HEK293 (cell line): Measurements from ENCODE around the gene TPCN2.
A peak's percentile ranks its signal among the peaks of the same experiment; 100 is the strongest.

Experiments
- CTCF ChIA-PET: fragments of 350-600 bp; formaldehyde crosslinking; extraction: SDS; loops from one replicate; lab custom pipeline; 2021; ENCODE audit warnings: antibody characterized with exemption; lab: Yijun Ruan, JAX
- POLR2A ChIA-PET: fragments of 300-600 bp; formaldehyde crosslinking; extraction: SDS; loops from one replicate; lab custom pipeline; 2020; ENCODE audit warnings: antibody characterized with exemption, inconsistent platforms; lab: Yijun Ruan, JAX
- H3K27ac ChIP-seq: fragments of 200-500 bp; sonication (Bioruptor generic); 2 replicates; pipeline ENCODE4 v1.5.1; 2014; ENCODE audit warnings: low read depth, low read length, control low read depth, inconsistent platforms; ENCODE audit errors: extremely low read depth
- H3K36me3 ChIP-seq, 2 experiments: fragments of 200-500 bp in 1 of 2; sonication (Bioruptor generic) in 1 of 2; 1 replicate in 1 of 2; 2 replicates in 1 of 2; pipeline ENCODE4 v1.5.1; 2014 to 2017; ENCODE audit warnings: inconsistent platforms in 2 of 2, low read length in 2 of 2; ENCODE audit not compliant: control insufficient read depth in 2 of 2, insufficient read depth in 1 of 2
- H3K4me1 ChIP-seq: fragments of 200-500 bp; sonication (Bioruptor generic); 2 replicates; pipeline ENCODE4 v1.5.1; 2014; ENCODE audit warnings: mild to moderate bottlenecking, low read length, inconsistent platforms; ENCODE audit not compliant: control insufficient read depth, insufficient read depth
- H3K4me3 ChIP-seq: 2 replicates; pipeline ENCODE4 v1.5.1; 2011; ENCODE audit warnings: low read depth, mild to moderate bottlenecking, control low read depth, low read length, moderate library complexity
- H3K9me3 ChIP-seq: fragments of 200-500 bp; sonication (Bioruptor generic); 2 replicates; pipeline ENCODE4 v1.5.1; 2014; ENCODE audit warnings: low read depth, low read length, inconsistent platforms; ENCODE audit not compliant: control insufficient read depth, insufficient read depth
- GLIS2 ChIP-seq: fragments of 450-650 bp; formaldehyde crosslinking; IDR thresholded peaks from 2 replicates; pipeline ENCODE4 v1.5.1; 2016; ENCODE audit warnings: missing biosample characterization, missing genetic modification characterization
- KLF16 ChIP-seq: fragments of 450-650 bp; formaldehyde crosslinking; IDR thresholded peaks from 2 replicates; pipeline ENCODE4 v1.5.1; 2017; ENCODE audit warnings: missing biosample characterization, missing genetic modification characterization
- MYNN ChIP-seq: fragments of 450-650 bp; formaldehyde crosslinking; IDR thresholded peaks from 2 replicates; pipeline ENCODE4 v1.5.1; 2016; ENCODE audit warnings: missing biosample characterization, missing genetic modification characterization, borderline replicate concordance
- SETDB1 ChIP-seq: IDR thresholded peaks from one replicate; pipeline ENCODE4 v1.6.1; 2017; ENCODE audit warnings: mild to moderate bottlenecking, low read length, moderate library complexity, mixed read lengths; ENCODE audit not compliant: insufficient read length
- ZBTB1 ChIP-seq: fragments of 450-650 bp; formaldehyde crosslinking; IDR thresholded peaks from 2 replicates; pipeline ENCODE4 v1.5.1; 2016; ENCODE audit warnings: missing biosample characterization, missing genetic modification characterization
- ZBTB17 ChIP-seq: fragments of 450-650 bp; formaldehyde crosslinking; IDR thresholded peaks from 2 replicates; pipeline ENCODE4 v1.5.1; 2016; ENCODE audit warnings: missing biosample characterization, missing genetic modification characterization
- ZBTB26 ChIP-seq: fragments of 450-650 bp; formaldehyde crosslinking; optimal IDR thresholded peaks from 2 replicates; pipeline ENCODE3; 2016; ENCODE audit warnings: missing biosample characterization, mild to moderate bottlenecking, missing genetic modification characterization
- ZBTB49 ChIP-seq: fragments of 450-650 bp; formaldehyde crosslinking; IDR thresholded peaks from 2 replicates; pipeline ENCODE4 v1.5.1; 2016; ENCODE audit warnings: missing biosample characterization, missing genetic modification characterization, low read depth
- ZBTB8A ChIP-seq: fragments of 450-650 bp; formaldehyde crosslinking; IDR thresholded peaks from 2 replicates; pipeline ENCODE4 v1.5.1; 2016; ENCODE audit warnings: missing biosample characterization, missing genetic modification characterization
- ZNF138 ChIP-seq: fragments of 450-650 bp; formaldehyde crosslinking; IDR thresholded peaks from 2 replicates; pipeline ENCODE4 v1.5.1; 2016; ENCODE audit warnings: missing biosample characterization, missing genetic modification characterization, borderline replicate concordance
- ZNF146 ChIP-seq: fragments of 450-650 bp; formaldehyde crosslinking; IDR thresholded peaks from 2 replicates; pipeline ENCODE4 v1.5.1; 2016; ENCODE audit warnings: missing biosample characterization, missing genetic modification characterization
- ZNF221 ChIP-seq: fragments of 450-650 bp; formaldehyde crosslinking; IDR thresholded peaks from 2 replicates; pipeline ENCODE4 v1.5.1; 2017; ENCODE audit warnings: missing biosample characterization, missing genetic modification characterization, borderline replicate concordance
- ZNF23 ChIP-seq: fragments of 450-650 bp; formaldehyde crosslinking; IDR thresholded peaks from 2 replicates; pipeline ENCODE4 v1.5.1; 2016; ENCODE audit warnings: missing biosample characterization, missing genetic modification characterization, borderline replicate concordance
- ZNF280C ChIP-seq: fragments of 450-650 bp; formaldehyde crosslinking; IDR thresholded peaks from 2 replicates; pipeline ENCODE4 v1.5.1; 2016; ENCODE audit warnings: missing biosample characterization, missing genetic modification characterization
- ZNF302 ChIP-seq: fragments of 450-650 bp; formaldehyde crosslinking; IDR thresholded peaks from 2 replicates; pipeline ENCODE4 v1.5.1; 2016; ENCODE audit warnings: missing biosample characterization, missing genetic modification characterization, low read depth
- ZNF366 ChIP-seq: fragments of 450-650 bp; formaldehyde crosslinking; conservative IDR thresholded peaks from 2 replicates; pipeline ENCODE4 v1.5.1; 2016; ENCODE audit warnings: missing biosample characterization, missing genetic modification characterization
- ZNF416 ChIP-seq: fragments of 450-650 bp; formaldehyde crosslinking; IDR thresholded peaks from 2 replicates; pipeline ENCODE4 v1.5.1; 2016; ENCODE audit warnings: missing biosample characterization, missing genetic modification characterization
- ZNF426 ChIP-seq: fragments of 450-650 bp; formaldehyde crosslinking; IDR thresholded peaks from 2 replicates; pipeline ENCODE4 v1.5.1; 2017; ENCODE audit warnings: missing biosample characterization, missing genetic modification characterization, mild to moderate bottlenecking, inconsistent platforms, moderate library complexity
- ZNF571 ChIP-seq: fragments of 450-650 bp; formaldehyde crosslinking; IDR thresholded peaks from 2 replicates; pipeline ENCODE4 v1.5.0; 2017; ENCODE audit warnings: missing biosample characterization, missing genetic modification characterization
- ZNF585B ChIP-seq: fragments of 450-650 bp; formaldehyde crosslinking; IDR thresholded peaks from 2 replicates; pipeline ENCODE4 v1.5.1; 2016; ENCODE audit warnings: missing biosample characterization, missing genetic modification characterization
- ZNF785 ChIP-seq: fragments of 450-650 bp; formaldehyde crosslinking; IDR thresholded peaks from 2 replicates; pipeline ENCODE4 v1.5.1; 2016; ENCODE audit warnings: missing biosample characterization, missing genetic modification characterization
- ZNF792 ChIP-seq: fragments of 450-650 bp; formaldehyde crosslinking; IDR thresholded peaks from 2 replicates; pipeline ENCODE4 v1.5.1; 2016; ENCODE audit warnings: missing biosample characterization, missing genetic modification characterization

TPCN2 gene

GRCh38 chr11:69109101-69109500 is 60.4 kb downstream of the TPCN2 start:
- no peaks in the 10 kb centered on the region for H3K36me3 ChIP-seq
- no peak for TF ChIP-seq ZNF138 (tag by site-specific recombination)
- no peak for TF ChIP-seq ZBTB49 (tag by site-specific recombination)
- TF ChIP-seq ZNF785 (tag by site-specific recombination) = no peak
- no peak for TF ChIP-seq SETDB1
- no peak for TF ChIP-seq ZNF792 (tag by site-specific recombination)
- no peak for TF ChIP-seq ZNF280C
- no peak for TF ChIP-seq GLIS2 (tag by site-specific recombination)
- TF ChIP-seq ZNF585B (tag by site-specific recombination) = no peak
- TF ChIP-seq MYNN (tag by site-specific recombination) = no peak
- TF ChIP-seq ZNF23 (tag by site-specific recombination) = no peak
- H3K4me1 ChIP-seq = no peaks in the 10 kb centered on the region
- no peaks in the 10 kb centered on the region for H3K9me3 ChIP-seq
- CTCF ChIA-PET = interaction anchor here (1.1 kb wide), 1 partner anchor 22 kb away, joined by 3 read pairs; no protein-coding TSS in a partner anchor
- no peak overlapping the region for H3K4me3 ChIP-seq
- POLR2A ChIA-PET = no interaction called here
- H3K27ac ChIP-seq = no peak overlapping the region

GRCh38 chr11:69110451-69110850 is 61.7 kb downstream of the TPCN2 start:
- POLR2A ChIA-PET = no interaction called here

GRCh38 chr11:69111624-69112542 is 63.2 kb downstream of the TPCN2 start:
- Histone ChIP-seq H3K36me3 (no peaks in the 10 kb centered on the region), H3K9me3 (no peaks in the 10 kb centered on the region), H3K27ac (no peak overlapping the region), H3K4me1 (no peaks in the 10 kb centered on the region), H3K4me3 (no peak overlapping the region)
- CTCF ChIA-PET = interaction anchor here (1.0 to 1.1 kb wide), 2 partner anchors 10 to 19 kb away, joined by 3 to 4 read pairs; no protein-coding TSS in a partner anchor
- POLR2A ChIA-PET = no interaction called here
- TF ChIP-seq ZNF366 (tag by site-specific recombination) (no peak), ZBTB26 (tag by site-specific recombination) (no peak), ZNF571 (tag by site-specific recombination) (no peak), ZBTB8A (no peak), ZBTB1 (no peak), KLF16 (tag by site-specific recombination) (no peak), ZNF302 (tag by site-specific recombination) (no peak), ZNF416 (tag by site-specific recombination) (no peak), ZNF426 (no peak)

More at GRCh38 chr11:69110451-69110850, 61.7 kb downstream of the TPCN2 start:
- H3K4me1 ChIP-seq = no peaks in the 10 kb centered on the region
- no peak overlapping the region for H3K4me3 ChIP-seq
- TF ChIP-seq ZBTB17 = peak; percentile 98
- peak; percentile 96 for TF ChIP-seq ZNF366 (tag by site-specific recombination)
- no peak for TF ChIP-seq ZNF221 (tag by site-specific recombination)
- no peak for TF ChIP-seq ZNF146 (tag by site-specific recombination)
- no peaks in the 10 kb centered on the region for H3K9me3 ChIP-seq
- CTCF ChIA-PET = interaction anchor here (1.1 kb wide), 1 partner anchor 20 kb away, joined by 3 read pairs; no protein-coding TSS in a partner anchor
- no peaks in the 10 kb centered on the region for H3K36me3 ChIP-seq
- H3K27ac ChIP-seq = no peak overlapping the region
